ENCODE data around the gene ZNRF3. TPM values are rescaled to one million over a fixed set of nuclear protein-coding genes. Genes with fewer than 3 reads are reported as not detected.

ZNRF3 gene
- polyA plus RNA-seq, 1 donor from 2014 or later: 2.9 TPM

DNA sequence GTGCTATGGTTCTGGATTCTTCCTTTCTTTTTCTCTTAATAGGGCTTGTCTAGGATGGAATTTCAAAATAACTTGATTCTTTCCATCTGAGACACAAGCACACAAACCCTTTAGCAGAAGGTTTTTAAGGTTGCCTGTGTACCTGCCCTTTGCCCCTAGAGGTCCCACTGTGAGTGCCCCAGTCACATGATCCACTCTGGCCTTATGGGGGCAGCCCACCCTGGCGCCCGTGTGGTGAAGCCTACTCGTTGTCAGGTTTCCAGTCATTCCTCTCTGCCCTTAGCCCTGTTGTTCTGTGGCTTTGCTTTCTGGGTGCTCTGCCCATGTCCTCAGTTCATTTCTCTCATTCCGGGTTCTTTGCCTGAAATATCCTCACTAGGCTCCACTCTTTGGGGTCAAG lies 51.8 kb downstream of the ZNRF3 start:
- H2AFZ ChIP-seq (ENCODE audit: low read depth, low read length): no peak overlapping the region
- no peak overlapping the region for H3K4me2 ChIP-seq (ENCODE audit: low read length)
- H3K9ac ChIP-seq (ENCODE audit: low read length): no peak overlapping the region
- H3F3A ChIP-seq (ENCODE audit: insufficient read depth, low read length, poor library complexity, severe bottlenecking): no peaks in the 10 kb centered on the region
- H3K9me3 ChIP-seq (ENCODE audit: low read length): no peaks in the 10 kb centered on the region
- H4K20me1 ChIP-seq (ENCODE audit: insufficient read depth): no peaks in the 10 kb centered on the region
- H3K27ac ChIP-seq (ENCODE audit: low read length): no peak overlapping the region
- H3K36me3 ChIP-seq (ENCODE audit: insufficient read depth, low read length): no peaks in the 10 kb centered on the region
- H3K27me3 ChIP-seq (ENCODE audit: insufficient read depth, low read depth, low read length): no peaks in the 10 kb centered on the region
- no peaks in the 10 kb centered on the region for H3K79me2 ChIP-seq (replicated peaks; ENCODE audit: insufficient read depth, low read length)
- TF ChIP-seq TAF1 (IDR thresholded peaks at IDR 0.05; ENCODE audit: low read depth) (no peak), RAD21 (conservative IDR thresholded peaks at IDR 0.05) (no peak), POLR2AphosphoS5 (IDR thresholded peaks at IDR 0.05) (no peak), EP300 (conservative IDR thresholded peaks at IDR 0.05; ENCODE audit: poor library complexity, severe bottlenecking) (no peak), MXI1 (conservative IDR thresholded peaks at IDR 0.05; ENCODE audit: poor library complexity, severe bottlenecking) (no peak), SMC3 (conservative IDR thresholded peaks at IDR 0.05; ENCODE audit: poor library complexity) (no peak), EZH2 (IDR thresholded peaks at IDR 0.05; ENCODE audit: borderline replicate concordance, insufficient read depth, low read length, poor library complexity, severe bottlenecking) (no peak)
- TF ChIP-seq, protein P1, sequence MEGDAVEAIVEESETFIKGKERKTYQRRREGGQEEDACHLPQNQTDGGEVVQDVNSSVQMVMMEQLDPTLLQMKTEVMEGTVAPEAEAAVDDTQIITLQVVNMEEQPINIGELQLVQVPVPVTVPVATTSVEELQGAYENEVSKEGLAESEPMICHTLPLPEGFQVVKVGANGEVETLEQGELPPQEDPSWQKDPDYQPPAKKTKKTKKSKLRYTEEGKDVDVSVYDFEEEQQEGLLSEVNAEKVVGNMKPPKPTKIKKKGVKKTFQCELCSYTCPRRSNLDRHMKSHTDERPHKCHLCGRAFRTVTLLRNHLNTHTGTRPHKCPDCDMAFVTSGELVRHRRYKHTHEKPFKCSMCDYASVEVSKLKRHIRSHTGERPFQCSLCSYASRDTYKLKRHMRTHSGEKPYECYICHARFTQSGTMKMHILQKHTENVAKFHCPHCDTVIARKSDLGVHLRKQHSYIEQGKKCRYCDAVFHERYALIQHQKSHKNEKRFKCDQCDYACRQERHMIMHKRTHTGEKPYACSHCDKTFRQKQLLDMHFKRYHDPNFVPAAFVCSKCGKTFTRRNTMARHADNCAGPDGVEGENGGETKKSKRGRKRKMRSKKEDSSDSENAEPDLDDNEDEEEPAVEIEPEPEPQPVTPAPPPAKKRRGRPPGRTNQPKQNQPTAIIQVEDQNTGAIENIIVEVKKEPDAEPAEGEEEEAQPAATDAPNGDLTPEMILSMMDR (IDR thresholded peaks at IDR 0.05; ENCODE audit: poor library complexity, severe bottlenecking): no peak
- TF ChIP-seq, protein P2, sequence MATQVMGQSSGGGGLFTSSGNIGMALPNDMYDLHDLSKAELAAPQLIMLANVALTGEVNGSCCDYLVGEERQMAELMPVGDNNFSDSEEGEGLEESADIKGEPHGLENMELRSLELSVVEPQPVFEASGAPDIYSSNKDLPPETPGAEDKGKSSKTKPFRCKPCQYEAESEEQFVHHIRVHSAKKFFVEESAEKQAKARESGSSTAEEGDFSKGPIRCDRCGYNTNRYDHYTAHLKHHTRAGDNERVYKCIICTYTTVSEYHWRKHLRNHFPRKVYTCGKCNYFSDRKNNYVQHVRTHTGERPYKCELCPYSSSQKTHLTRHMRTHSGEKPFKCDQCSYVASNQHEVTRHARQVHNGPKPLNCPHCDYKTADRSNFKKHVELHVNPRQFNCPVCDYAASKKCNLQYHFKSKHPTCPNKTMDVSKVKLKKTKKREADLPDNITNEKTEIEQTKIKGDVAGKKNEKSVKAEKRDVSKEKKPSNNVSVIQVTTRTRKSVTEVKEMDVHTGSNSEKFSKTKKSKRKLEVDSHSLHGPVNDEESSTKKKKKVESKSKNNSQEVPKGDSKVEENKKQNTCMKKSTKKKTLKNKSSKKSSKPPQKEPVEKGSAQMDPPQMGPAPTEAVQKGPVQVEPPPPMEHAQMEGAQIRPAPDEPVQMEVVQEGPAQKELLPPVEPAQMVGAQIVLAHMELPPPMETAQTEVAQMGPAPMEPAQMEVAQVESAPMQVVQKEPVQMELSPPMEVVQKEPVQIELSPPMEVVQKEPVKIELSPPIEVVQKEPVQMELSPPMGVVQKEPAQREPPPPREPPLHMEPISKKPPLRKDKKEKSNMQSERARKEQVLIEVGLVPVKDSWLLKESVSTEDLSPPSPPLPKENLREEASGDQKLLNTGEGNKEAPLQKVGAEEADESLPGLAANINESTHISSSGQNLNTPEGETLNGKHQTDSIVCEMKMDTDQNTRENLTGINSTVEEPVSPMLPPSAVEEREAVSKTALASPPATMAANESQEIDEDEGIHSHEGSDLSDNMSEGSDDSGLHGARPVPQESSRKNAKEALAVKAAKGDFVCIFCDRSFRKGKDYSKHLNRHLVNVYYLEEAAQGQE (IDR thresholded peaks at IDR 0.05; ENCODE audit: borderline replicate concordance): no peak
- H3K4me3 ChIP-seq (ENCODE audit: low read length): no peak overlapping the region
- H3K9me2 ChIP-seq (ENCODE audit: insufficient read depth, low read length): no peaks in the 10 kb centered on the region

DNA sequence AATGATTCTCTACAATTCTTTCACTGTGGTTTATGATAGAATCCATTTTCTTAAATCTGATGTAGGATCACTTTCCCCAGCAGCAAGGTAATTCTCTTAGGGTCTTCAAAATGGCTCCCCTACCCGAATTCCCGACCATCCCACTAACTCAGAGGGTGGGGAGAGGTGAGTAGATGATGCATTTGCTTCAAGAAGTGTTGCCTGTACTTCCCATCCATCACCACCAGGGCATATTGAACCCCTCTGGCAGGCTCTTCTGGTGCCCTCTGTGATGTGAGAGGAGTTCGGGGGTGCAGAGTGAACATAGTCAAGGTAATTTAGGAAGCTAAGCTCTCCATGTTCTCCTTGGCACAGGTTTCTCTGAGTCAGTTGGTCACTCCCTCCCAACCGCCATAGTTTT lies 52.3 kb downstream of the ZNRF3 start:
- H3K36me3 ChIP-seq (ENCODE audit: insufficient read depth, low read length): no peaks in the 10 kb centered on the region
- no peak overlapping the region for H2AFZ ChIP-seq (ENCODE audit: low read depth, low read length)
- H4K20me1 ChIP-seq (ENCODE audit: insufficient read depth): no peaks in the 10 kb centered on the region
- H3K4me2 ChIP-seq (ENCODE audit: low read length): no peak overlapping the region
- H3F3A ChIP-seq (ENCODE audit: insufficient read depth, low read length, poor library complexity, severe bottlenecking): no peaks in the 10 kb centered on the region
- H3K79me2 ChIP-seq (replicated peaks; ENCODE audit: insufficient read depth, low read length): no peaks in the 10 kb centered on the region
- no peaks in the 10 kb centered on the region for H3K9me3 ChIP-seq (ENCODE audit: low read length)
- no peak overlapping the region for H3K9ac ChIP-seq (ENCODE audit: low read length)
- H3K4me3 ChIP-seq (ENCODE audit: low read length): no peak overlapping the region
- H3K9me2 ChIP-seq (ENCODE audit: insufficient read depth, low read length): no peaks in the 10 kb centered on the region
- no peak for TF ChIP-seq EZH2 (IDR thresholded peaks at IDR 0.05; ENCODE audit: borderline replicate concordance, insufficient read depth, low read length, poor library complexity, severe bottlenecking)
- no peak overlapping the region for H3K27ac ChIP-seq (ENCODE audit: low read length)
- no peaks in the 10 kb centered on the region for H3K27me3 ChIP-seq (ENCODE audit: insufficient read depth, low read depth, low read length)

DNA sequence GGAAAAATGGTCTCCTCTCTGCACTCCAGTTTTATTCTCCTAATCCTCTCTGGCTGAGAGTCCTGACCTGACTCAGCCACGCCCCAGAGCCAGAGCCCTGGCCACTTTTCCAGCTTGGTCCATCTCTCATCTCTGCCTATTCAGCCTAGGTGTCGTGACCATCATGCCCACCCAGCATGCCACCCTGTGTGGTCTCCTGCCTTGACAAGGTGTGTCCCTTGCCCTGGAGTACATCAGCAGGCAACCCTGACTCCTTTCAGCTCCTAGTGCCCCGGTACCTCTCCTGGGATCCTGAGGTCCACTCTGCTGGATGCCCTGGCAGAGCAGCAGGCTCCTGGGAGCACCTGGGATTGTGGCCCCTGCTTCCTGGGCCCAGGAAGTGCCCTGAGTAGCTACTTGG lies 52.8 kb downstream of the ZNRF3 start:
- H2AFZ ChIP-seq (ENCODE audit: low read depth, low read length): no peak overlapping the region
- TF ChIP-seq RAD21 (conservative IDR thresholded peaks at IDR 0.05) (no peak), POLR2AphosphoS5 (IDR thresholded peaks at IDR 0.05) (no peak), MXI1 (conservative IDR thresholded peaks at IDR 0.05; ENCODE audit: poor library complexity, severe bottlenecking) (no peak), EP300 (conservative IDR thresholded peaks at IDR 0.05; ENCODE audit: poor library complexity, severe bottlenecking) (no peak), SMC3 (conservative IDR thresholded peaks at IDR 0.05; ENCODE audit: poor library complexity) (no peak), TAF1 (IDR thresholded peaks at IDR 0.05; ENCODE audit: low read depth) (no peak), EZH2 (IDR thresholded peaks at IDR 0.05; ENCODE audit: borderline replicate concordance, insufficient read depth, low read length, poor library complexity, severe bottlenecking) (no peak)
- TF ChIP-seq, protein P1 (IDR thresholded peaks at IDR 0.05; ENCODE audit: poor library complexity, severe bottlenecking): no peak
- TF ChIP-seq, protein P2 (IDR thresholded peaks at IDR 0.05; ENCODE audit: borderline replicate concordance): no peak
- no peaks in the 10 kb centered on the region for H3K9me2 ChIP-seq (ENCODE audit: insufficient read depth, low read length)
- no peaks in the 10 kb centered on the region for H3K9me3 ChIP-seq (ENCODE audit: low read length)
- no peak overlapping the region for H3K4me2 ChIP-seq (ENCODE audit: low read length)
- H3K9ac ChIP-seq (ENCODE audit: low read length): no peak overlapping the region
- no peaks in the 10 kb centered on the region for H4K20me1 ChIP-seq (ENCODE audit: insufficient read depth)
- H3K36me3 ChIP-seq (ENCODE audit: insufficient read depth, low read length): no peaks in the 10 kb centered on the region
- H3F3A ChIP-seq (ENCODE audit: insufficient read depth, low read length, poor library complexity, severe bottlenecking): no peaks in the 10 kb centered on the region
- no peak overlapping the region for H3K4me3 ChIP-seq (ENCODE audit: low read length)
- no peaks in the 10 kb centered on the region for H3K79me2 ChIP-seq (replicated peaks; ENCODE audit: insufficient read depth, low read length)
- no peaks in the 10 kb centered on the region for H3K27me3 ChIP-seq (ENCODE audit: insufficient read depth, low read depth, low read length)
- no peak overlapping the region for H3K27ac ChIP-seq (ENCODE audit: low read length)
